GM13976 (cell line): ENCODE results near the gene CABP4.

Experiments
- DNase-seq: peaks from one replicate; pipeline ENCODE4 v3.0.0; 2012; ENCODE audit warnings: low spot score
- in situ Hi-C: fragments of 300-500 bp; cut with MboI; formaldehyde crosslinking; loops from one replicate; pipeline ENCODE4 v1.12.0; 2022; ENCODE audit warnings: low sequenced_read_pairs, mixed read lengths, inconsistent platforms; ENCODE audit not compliant: unreplicated experiment
- TF ChIP-seq, protein P1 (sequence below): IDR thresholded peaks from 2 replicates; pipeline ENCODE4 v1.5.1; 2012; ENCODE audit warnings: borderline replicate concordance, mild to moderate bottlenecking; ENCODE audit not compliant: insufficient read depth; ENCODE audit errors: extremely low read depth, missing control alignments, control extremely low read depth

The CABP4 gene

GRCh38 chr11:67504950-67505581 is 49.9 kb downstream of the CABP4 start, which contains the start of gene PITPNM1:
Gene PITPNM1 (minus strand): TSS chr11:67505363. CDS start chr11:67504180, 1,183 bp downstream.
- DNase-seq: peak; percentile 91
- in situ Hi-C loops: loop anchor here (10.0 kb wide), 1 partner anchor 120 kb away; no protein-coding TSS in a partner anchor
- TF ChIP-seq, protein P1, sequence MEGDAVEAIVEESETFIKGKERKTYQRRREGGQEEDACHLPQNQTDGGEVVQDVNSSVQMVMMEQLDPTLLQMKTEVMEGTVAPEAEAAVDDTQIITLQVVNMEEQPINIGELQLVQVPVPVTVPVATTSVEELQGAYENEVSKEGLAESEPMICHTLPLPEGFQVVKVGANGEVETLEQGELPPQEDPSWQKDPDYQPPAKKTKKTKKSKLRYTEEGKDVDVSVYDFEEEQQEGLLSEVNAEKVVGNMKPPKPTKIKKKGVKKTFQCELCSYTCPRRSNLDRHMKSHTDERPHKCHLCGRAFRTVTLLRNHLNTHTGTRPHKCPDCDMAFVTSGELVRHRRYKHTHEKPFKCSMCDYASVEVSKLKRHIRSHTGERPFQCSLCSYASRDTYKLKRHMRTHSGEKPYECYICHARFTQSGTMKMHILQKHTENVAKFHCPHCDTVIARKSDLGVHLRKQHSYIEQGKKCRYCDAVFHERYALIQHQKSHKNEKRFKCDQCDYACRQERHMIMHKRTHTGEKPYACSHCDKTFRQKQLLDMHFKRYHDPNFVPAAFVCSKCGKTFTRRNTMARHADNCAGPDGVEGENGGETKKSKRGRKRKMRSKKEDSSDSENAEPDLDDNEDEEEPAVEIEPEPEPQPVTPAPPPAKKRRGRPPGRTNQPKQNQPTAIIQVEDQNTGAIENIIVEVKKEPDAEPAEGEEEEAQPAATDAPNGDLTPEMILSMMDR: no peak

DNA sequence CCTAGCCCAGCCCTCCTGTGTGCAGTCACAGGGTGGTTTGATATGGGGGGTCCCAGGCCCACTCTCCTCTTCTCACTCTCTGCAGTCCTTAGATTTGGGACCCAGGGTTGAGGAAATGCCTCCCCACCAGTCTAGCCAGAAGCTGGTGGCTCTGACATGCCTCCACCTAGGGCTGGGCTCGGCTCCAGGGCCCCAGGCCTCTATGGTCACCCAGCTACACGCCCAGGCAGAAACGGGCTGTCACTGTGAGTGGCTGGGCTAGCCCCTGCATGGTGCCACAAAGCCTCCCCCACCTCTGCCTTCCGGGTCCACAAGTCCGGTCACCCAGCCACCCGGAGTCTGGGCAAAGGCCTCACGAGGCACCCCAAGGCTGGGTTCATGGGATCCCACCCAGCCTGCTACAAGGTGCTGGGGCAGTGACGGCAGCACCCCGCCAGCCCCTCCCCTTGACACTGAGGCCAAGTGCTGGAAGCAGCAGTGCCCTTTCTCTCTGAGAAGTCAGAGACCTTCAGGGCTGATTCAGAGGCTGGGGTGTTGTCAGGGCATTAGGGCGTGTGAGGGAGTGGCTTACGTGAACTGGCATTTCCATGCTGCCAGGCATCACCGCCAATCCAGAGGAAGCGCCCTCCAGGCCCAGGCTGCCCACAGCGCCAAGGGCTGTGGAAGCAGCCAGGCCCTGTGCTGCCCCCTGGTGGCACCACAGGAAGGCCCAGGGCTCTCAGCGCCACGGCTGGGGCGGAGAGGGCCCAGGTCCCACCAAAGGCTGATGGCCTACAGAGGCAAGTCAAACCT is 50.6 kb downstream of the CABP4 start:
- TF ChIP-seq, protein P1: peak; percentile 95
- DNase-seq: peak; percentile 85
- in situ Hi-C loops: loop anchor here (10.0 kb wide), 1 partner anchor 121 kb away; no protein-coding TSS in a partner anchor

- in situ Hi-C loops: loop anchor here (10.0 kb wide), 1 partner anchor 122 kb away; no protein-coding TSS in a partner anchor
- TF ChIP-seq, protein P1: no peak
- no peak for DNase-seq
Measured at GRCh38 chr11:67506426-67507051, 51.4 kb downstream of the CABP4 start.

DNA sequence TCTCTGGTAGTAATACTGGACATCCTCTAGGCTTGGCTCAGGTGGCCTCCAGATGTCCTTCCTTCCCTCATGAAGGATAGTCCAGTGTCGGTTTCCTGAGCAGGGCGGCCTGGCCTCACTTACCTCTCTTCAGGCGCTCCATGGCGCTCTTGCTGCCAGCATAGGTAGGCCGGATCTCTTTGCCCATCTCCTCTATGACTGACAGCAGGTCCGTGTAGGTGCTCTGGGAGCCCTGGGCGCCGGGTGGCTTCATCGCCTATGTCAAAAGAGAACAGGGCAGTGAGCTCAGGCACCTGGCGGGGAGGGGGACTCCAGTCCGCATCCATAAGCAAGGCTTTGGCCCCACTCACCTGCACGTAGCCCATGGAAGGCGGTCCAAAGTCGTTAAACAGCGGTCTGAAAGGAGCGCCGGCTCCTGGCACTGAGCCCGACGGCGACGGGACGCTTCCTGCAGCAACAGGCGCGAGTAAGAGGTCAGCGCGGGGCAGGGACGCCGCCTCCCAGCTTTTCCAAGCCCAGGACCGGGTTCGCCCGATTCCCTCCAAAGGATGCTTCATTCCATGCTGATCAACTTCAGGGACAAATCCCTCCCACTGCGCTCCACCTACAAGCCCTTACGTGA is 52.2 kb downstream of the CABP4 start:
- DNase-seq: no peak

GRCh38 chr11:67507864-67508485 is 52.8 kb downstream of the CABP4 start, which contains the start of gene CDK2AP2:
Gene CDK2AP2 (minus strand): TSS chr11:67508162. CDS start chr11:67508082, 80 bp downstream.
- TF ChIP-seq, protein P1: no peak
- in situ Hi-C loops: loop anchor here (10.0 kb wide), 1 partner anchor 123 kb away; no protein-coding TSS in a partner anchor
- peak; percentile 99 for DNase-seq

More for the DNA sequence above, 52.2 kb downstream of the CABP4 start:
- TF ChIP-seq, protein P1: no peak
- in situ Hi-C loops: loop anchor here (10.0 kb wide), 1 partner anchor 123 kb away; no protein-coding TSS in a partner anchor

- TF ChIP-seq, protein P1: no peak
- DNase-seq: peak; percentile 99
- in situ Hi-C loops: loop anchor here (10.0 kb wide), 1 partner anchor 124 kb away; no protein-coding TSS in a partner anchor
Measured at GRCh38 chr11:67508486-67509121, 53.5 kb downstream of the CABP4 start.
